DMS53 (cell line): ENCODE measurements around the gene FAM170B.

Experiments used
- DNase-seq: peaks from one replicate; lab custom pipeline; 2025; lab: John Stamatoyannopoulos, UW

FAM170B gene

GRCh38 chr10:49105076-49105475, 28.7 kb downstream of the FAM170B start:
- DNase-seq, result no peak

- DNase-seq, result no peak
Measured at GRCh38 chr10:49104323-49104722, 29.5 kb downstream of the FAM170B start.

GRCh38 chr10:49103761-49104160, 30.1 kb downstream of the FAM170B start:
- DNase-seq, result no peak

GRCh38 chr10:49099046-49099445, 34.8 kb downstream of the FAM170B start:
- DNase-seq, result no peak

GRCh38 chr10:49096890-49097445, 36.9 kb downstream of the FAM170B start:
- DNase-seq, result no peak

GRCh38 chr10:49094646-49095045, 39.2 kb downstream of the FAM170B start:
- DNase-seq, result no peak

DNA sequence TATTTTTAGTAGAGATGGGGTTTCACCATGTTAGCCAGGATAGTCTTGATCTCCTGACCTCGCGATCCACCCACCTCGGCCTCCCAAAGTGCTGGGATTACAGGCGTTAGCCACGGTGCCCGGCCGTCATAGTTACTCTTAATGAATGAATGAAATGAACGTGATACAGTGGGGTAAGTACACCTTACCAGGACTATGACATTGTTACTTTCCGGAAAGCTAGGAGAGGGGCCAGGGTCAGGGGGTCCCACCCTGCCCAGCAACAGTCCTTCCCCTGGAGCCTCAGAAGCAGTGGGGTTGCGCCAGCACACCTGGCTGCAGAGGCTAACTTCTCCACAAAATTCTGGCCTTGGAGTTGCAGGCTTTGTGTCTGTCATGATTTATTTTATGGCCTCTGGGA, 39.9 kb downstream of the FAM170B start:
- DNase-seq, result no peak

DNA sequence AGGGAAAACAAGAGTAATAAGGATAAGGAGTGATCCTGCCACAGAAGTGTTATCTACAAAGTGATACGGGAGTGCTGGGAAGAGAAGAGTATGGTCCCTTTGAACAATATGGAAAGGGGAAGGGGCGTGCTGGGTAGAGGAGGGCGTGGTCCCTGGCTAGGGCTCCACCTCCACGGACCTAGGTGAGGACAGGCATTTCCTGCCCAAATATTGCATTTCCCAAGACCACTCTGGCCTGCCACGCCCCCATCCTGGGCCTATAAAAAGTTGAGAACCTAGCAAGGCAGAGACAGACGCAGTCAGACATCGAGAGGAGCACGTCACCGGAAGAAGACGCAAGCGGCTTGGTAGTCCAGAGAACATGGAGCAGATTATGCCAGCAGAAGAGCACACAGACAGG, 41.3 kb downstream of the FAM170B start:
- no peak for DNase-seq

- no peak for DNase-seq
Measured at GRCh38 chr10:49091450-49092210, 42.2 kb downstream of the FAM170B start.

GRCh38 chr10:49090696-49091380, 43.0 kb downstream of the FAM170B start:
- no peak for DNase-seq

GRCh38 chr10:49090189-49090575, 43.6 kb downstream of the FAM170B start:
- no peak for DNase-seq

DNA sequence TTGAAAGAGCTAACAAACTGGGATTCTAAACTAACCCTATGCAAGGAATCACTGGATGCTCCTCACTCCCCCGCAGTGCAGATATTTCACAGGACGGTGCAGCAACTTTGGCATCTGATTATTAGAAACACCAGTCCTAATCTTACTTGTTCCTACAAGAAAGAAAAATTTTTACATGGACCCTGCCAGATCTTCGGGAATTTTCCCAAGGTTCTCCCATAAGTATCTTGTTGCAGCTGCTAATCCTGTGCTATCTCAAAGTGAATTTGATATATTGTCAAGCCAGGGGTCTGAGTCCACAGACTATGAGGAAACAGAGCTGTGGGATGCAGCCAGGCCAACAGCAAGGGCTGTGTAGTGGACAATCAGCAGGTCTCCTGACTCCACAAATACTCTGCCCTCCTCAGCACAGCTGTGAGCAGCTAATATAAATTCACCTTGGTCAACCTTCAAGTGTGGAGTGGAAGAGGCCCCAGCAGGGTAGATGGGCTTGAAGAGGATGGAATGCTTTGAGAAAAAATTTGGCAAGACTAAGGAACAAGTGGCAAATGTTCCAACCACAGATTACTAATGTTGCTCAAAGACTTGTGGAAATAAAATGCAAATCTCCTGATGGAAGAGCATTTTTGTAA, 44.1 kb downstream of the FAM170B start:
- DNase-seq, result no peak

GRCh38 chr10:49089152-49089551, 44.7 kb downstream of the FAM170B start:
- no peak for DNase-seq

DNA sequence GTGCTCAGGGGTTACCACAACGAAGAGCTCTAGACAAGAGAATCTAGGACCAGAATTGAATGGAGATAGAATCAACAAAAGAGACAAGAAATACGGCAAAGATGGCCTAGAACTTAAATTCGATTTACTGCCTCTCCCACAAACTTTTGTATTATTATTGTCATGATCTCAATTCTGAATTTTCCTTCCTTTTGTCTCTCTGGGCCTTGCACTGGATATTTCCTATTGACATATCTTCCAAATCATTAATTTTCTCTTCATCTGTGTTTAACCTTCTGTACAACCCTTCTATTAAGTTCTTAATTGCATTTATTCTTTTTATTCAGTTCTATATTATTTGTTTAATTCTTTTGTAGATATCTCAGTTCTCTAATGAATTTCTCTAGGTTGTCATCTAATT, 46.9 kb downstream of the FAM170B start:
- DNase-seq, result no peak

GRCh38 chr10:49083261-49083660, 50.6 kb downstream of the FAM170B start:
- DNase-seq, result no peak

- no peak for DNase-seq
Measured at GRCh38 chr10:49082766-49083165, 51.1 kb downstream of the FAM170B start.

GRCh38 chr10:49081547-49082275, 52.1 kb downstream of the FAM170B start:
- no peak for DNase-seq
